ENCODE measurements around the gene RNU1-2. TPM values are rescaled to one million over a fixed set of nuclear protein-coding genes. Genes with fewer than 3 reads are reported as not detected.
"Not testable (repeated sequence)": the region's sequence is repeated elsewhere in the genome, so short reads cannot be mapped to it uniquely, and the experiment has no call there.

The RNU1-2 gene
- total RNA-seq, 1 experiment from 2014 or later, result 2,051 TPM

- Histone ChIP-seq H2BK5ac (ENCODE audit: insufficient read length, low read length) (no peak overlapping the region), H3K23me2 (ENCODE audit: insufficient read length, low read depth, low read length, poor library complexity, severe bottlenecking) (no peaks in the 10 kb centered on the region), H2AK5ac (ENCODE audit: insufficient read length, low read length) (no peak overlapping the region), H3K79me1 (ENCODE audit: insufficient read depth, low read depth, low read length, poor library complexity, severe bottlenecking) (no peaks in the 10 kb centered on the region), H3K9me3 (ENCODE audit: control insufficient read depth, low read depth, low read length) (no peaks in the 10 kb centered on the region), H3K23ac (ENCODE audit: insufficient read length, low read depth, low read length) (no peak overlapping the region), H2BK20ac (ENCODE audit: low read depth, low read length, poor library complexity, severe bottlenecking) (no peak overlapping the region), H3K9ac (ENCODE audit: extremely low read depth, insufficient read length, low read length) (no peak overlapping the region), H3K4me1 (ENCODE audit: insufficient read depth, low read length) (no peaks in the 10 kb centered on the region), H4K91ac (ENCODE audit: insufficient read length, low read depth, low read length) (no peak overlapping the region), H3K27me3 (ENCODE audit: insufficient read depth, low read length) (no peaks in the 10 kb centered on the region), H2BK120ac (ENCODE audit: low read depth, low read length, poor library complexity, severe bottlenecking) (no peak overlapping the region), H2BK15ac (ENCODE audit: low read depth, low read length) (no peak overlapping the region), H4K20me1 (ENCODE audit: control insufficient read depth, insufficient read depth, insufficient read length) (no peaks in the 10 kb centered on the region), H3T11ph (ENCODE audit: low read length) (no peak overlapping the region), H3K79me2 (ENCODE audit: insufficient read depth, low read length) (peaks cover 4% of the 10 kb centered on the region; the same call in 1 of the 2 replicates), H3K56ac (ENCODE audit: insufficient read length, low read depth, low read length) (no peak overlapping the region), H2AFZ (ENCODE audit: low read length) (no peak overlapping the region), H3K27ac (ENCODE audit: insufficient read length, low read depth, low read length) (no peak overlapping the region), H3K4me2 (ENCODE audit: insufficient read depth, insufficient read length, low read length) (no peak overlapping the region), H3K18ac (ENCODE audit: insufficient read length, low read depth, low read length) (peak overlapping the region; percentile 3), H3K4ac (ENCODE audit: low read depth, low read length) (no peak overlapping the region), H4K8ac (replicated peaks; ENCODE audit: insufficient read length, low read depth, low read length) (no peak overlapping the region), H2BK12ac (ENCODE audit: insufficient read length, low read depth, low read length) (no peak overlapping the region), H3K14ac (ENCODE audit: insufficient read depth, low read length) (no peak overlapping the region), H4K5ac (ENCODE audit: insufficient read length, low read depth, low read length) (no peak overlapping the region)
- peaks cover 18 to 35% of the 10 kb centered on the region in 2 experiments for H3K4me1 Mint-ChIP-seq
- peak overlapping the region in 2 of 3 experiments; percentile 28 to 31; a peak in 3 of 7 replicates for H3K27ac Mint-ChIP-seq
- H3K36me3 Mint-ChIP-seq (ENCODE audit: insufficient read depth in 1 of 3, low read depth in 3 of 3), result peaks cover 15 to 29% (median 19%) of the 10 kb centered on the region in 3 experiments
- WGBS (ENCODE audit: extremely low coverage, insufficient read length, low lambda C conversion rate), result no CpG with 5 or more reads among the region's 13 CpGs
- DNase-seq, result no peak
- no peak overlapping the region for H3K4me3 Mint-ChIP-seq
- no peak for TF ChIP-seq CTCF (conservative IDR thresholded peaks at IDR 0.05)
- no peaks in the 10 kb centered on the region for H3K27me3 Mint-ChIP-seq (ENCODE audit: low read depth)
- no peaks in the 10 kb centered on the region for H3K9me3 Mint-ChIP-seq
Measured at GRCh38 chr1:16927711-16928485, 32.1 kb downstream of the RNU1-2 start.

- not testable (repeated sequence) for H3K9ac ChIP-seq (ENCODE audit: extremely low read depth, insufficient read length, low read length); H3K9me3 ChIP-seq (ENCODE audit: control insufficient read depth, low read depth, low read length); H3K14ac ChIP-seq (ENCODE audit: insufficient read depth, low read length); H3K27me3 Mint-ChIP-seq (ENCODE audit: low read depth); H3K9me3 Mint-ChIP-seq; H4K8ac ChIP-seq (replicated peaks; ENCODE audit: insufficient read length, low read depth, low read length); H3K18ac ChIP-seq (ENCODE audit: insufficient read length, low read depth, low read length); H3K4me3 Mint-ChIP-seq; H3K4me1 ChIP-seq (ENCODE audit: insufficient read depth, low read length); H2AFZ ChIP-seq (ENCODE audit: low read length); H2BK12ac ChIP-seq (ENCODE audit: insufficient read length, low read depth, low read length); H3K79me1 ChIP-seq (ENCODE audit: insufficient read depth, low read depth, low read length, poor library complexity, severe bottlenecking); H4K5ac ChIP-seq (ENCODE audit: insufficient read length, low read depth, low read length); H2BK5ac ChIP-seq (ENCODE audit: insufficient read length, low read length); H4K91ac ChIP-seq (ENCODE audit: insufficient read length, low read depth, low read length); H3K4ac ChIP-seq (ENCODE audit: low read depth, low read length); H4K20me1 ChIP-seq (ENCODE audit: control insufficient read depth, insufficient read depth, insufficient read length); H3K23me2 ChIP-seq (ENCODE audit: insufficient read length, low read depth, low read length, poor library complexity, severe bottlenecking); H3K23ac ChIP-seq (ENCODE audit: insufficient read length, low read depth, low read length); H2BK15ac ChIP-seq (ENCODE audit: low read depth, low read length); H2BK120ac ChIP-seq (ENCODE audit: low read depth, low read length, poor library complexity, severe bottlenecking); H3K27me3 ChIP-seq (ENCODE audit: insufficient read depth, low read length); H2AK5ac ChIP-seq (ENCODE audit: insufficient read length, low read length); DNase-seq; H3K56ac ChIP-seq (ENCODE audit: insufficient read length, low read depth, low read length); H3K27ac Mint-ChIP-seq; H3K4me2 ChIP-seq (ENCODE audit: insufficient read depth, insufficient read length, low read length); H3K79me2 ChIP-seq (ENCODE audit: insufficient read depth, low read length); H2BK20ac ChIP-seq (ENCODE audit: low read depth, low read length, poor library complexity, severe bottlenecking); H3T11ph ChIP-seq (ENCODE audit: low read length); H3K27ac ChIP-seq (ENCODE audit: insufficient read length, low read depth, low read length)
- no CpG with 5 or more reads among the region's 24 CpGs for WGBS (ENCODE audit: extremely low coverage, insufficient read length, low lambda C conversion rate)
- H3K4me1 Mint-ChIP-seq, result peaks cover 16 to 30% of the 10 kb centered on the region in 2 experiments
- H3K36me3 Mint-ChIP-seq (ENCODE audit: insufficient read depth in 1 of 3, low read depth in 3 of 3), result peaks cover 15 to 29% (median 24%) of the 10 kb centered on the region in 3 experiments
Measured at GRCh38 chr1:16929146-16930041, 33.6 kb downstream of the RNU1-2 start.
